IPS-20b (cell line): ENCODE results near the gene PDE6G.
"Not testable (repeated sequence)": the region's sequence is repeated elsewhere in the genome, so short reads cannot be mapped to it uniquely, and the experiment has no call there.

Experiments
- H3K27ac ChIP-seq: one replicate; pipeline ENCODE4 v1.5.1; 2013; ENCODE audit warnings: low read length
- H3K27me3 ChIP-seq: 2 replicates; pipeline ENCODE4 v1.6.1; 2013; ENCODE audit warnings: mild to moderate bottlenecking, low read length, inconsistent platforms; ENCODE audit not compliant: insufficient read depth
- H3K36me3 ChIP-seq: 2 replicates; pipeline ENCODE4 v1.6.1; 2013; ENCODE audit warnings: low read depth, mild to moderate bottlenecking, inconsistent platforms, low read length, moderate library complexity; ENCODE audit not compliant: insufficient read depth
- H3K4me1 ChIP-seq: 2 replicates; pipeline ENCODE4 v1.6.1; 2013; ENCODE audit warnings: mild to moderate bottlenecking, control low read depth, inconsistent platforms, low read length, moderate library complexity; ENCODE audit not compliant: insufficient read depth
- H3K4me3 ChIP-seq: 2 replicates; pipeline ENCODE4 v1.5.1; 2013; ENCODE audit warnings: mild to moderate bottlenecking, low read length, inconsistent platforms
- H3K9ac ChIP-seq: 2 replicates; pipeline ENCODE4 v1.6.1; 2013; ENCODE audit warnings: low read depth, mild to moderate bottlenecking, inconsistent platforms, low read length, moderate library complexity
- H3K9me3 ChIP-seq: 2 replicates; pipeline ENCODE4 v1.6.1; 2013; ENCODE audit warnings: mild to moderate bottlenecking, low read depth, low read length, inconsistent platforms; ENCODE audit not compliant: insufficient read depth

PDE6G gene

GRCh38 chr17:81636505-81637288 lies 19.6 kb downstream of the PDE6G start, which contains the start of the genes NPLOC4 and TSPAN10:
TSS of gene NPLOC4 (minus strand) at chr17:81637112. CDS start at chr17:81636930, 182 bp downstream.
TSS of gene TSPAN10 (plus strand) at chr17:81637196. CDS start at chr17:81642413, 5,217 bp downstream.
- H3K27me3 ChIP-seq: no peaks in the 10 kb centered on the region
- peak within 1 kb of the TSS; percentile 97 for H3K9ac ChIP-seq
- no peaks in the 10 kb centered on the region for H3K9me3 ChIP-seq
- peak within 1 kb of the TSS; percentile 88 for H3K27ac ChIP-seq
- H3K4me1 ChIP-seq: no peaks in the 10 kb centered on the region
- H3K36me3 ChIP-seq: no peaks in the 10 kb centered on the region
- peak within 1 kb of the TSS; percentile 96 for H3K4me3 ChIP-seq

GRCh38 chr17:81635973-81636504 lies 20.3 kb downstream of the PDE6G start:
- H3K27me3 ChIP-seq: no peaks in the 10 kb centered on the region
- H3K9me3 ChIP-seq: no peaks in the 10 kb centered on the region
- peak overlapping the region; percentile 97 for H3K9ac ChIP-seq
- peak overlapping the region; percentile 96 for H3K4me3 ChIP-seq
- peaks cover 3% of the 10 kb centered on the region; the same call in 1 of the 2 replicates for H3K36me3 ChIP-seq
- H3K4me1 ChIP-seq: no peaks in the 10 kb centered on the region
- peak overlapping the region; percentile 88 for H3K27ac ChIP-seq

GRCh38 chr17:81635431-81635830 lies 20.9 kb downstream of the PDE6G start:
- no peak overlapping the region for H3K27ac ChIP-seq
- H3K36me3 ChIP-seq: peaks cover 3% of the 10 kb centered on the region; the same call in 1 of the 2 replicates
- no peaks in the 10 kb centered on the region for H3K9me3 ChIP-seq
- no peak overlapping the region for H3K9ac ChIP-seq
- no peaks in the 10 kb centered on the region for H3K27me3 ChIP-seq
- H3K4me3 ChIP-seq: peak overlapping the region; percentile 96
- no peaks in the 10 kb centered on the region for H3K4me1 ChIP-seq

GRCh38 chr17:81631482-81631881 lies 24.9 kb downstream of the PDE6G start:
- H3K27me3 ChIP-seq: no peaks in the 10 kb centered on the region
- peaks cover 37% of the 10 kb centered on the region for H3K36me3 ChIP-seq
- no peak overlapping the region for H3K27ac ChIP-seq

GRCh38 chr17:81630274-81630673 lies 26.1 kb downstream of the PDE6G start:
- H3K27me3 ChIP-seq: no peaks in the 10 kb centered on the region
- no peaks in the 10 kb centered on the region for H3K9me3 ChIP-seq
- no peak overlapping the region for H3K4me3 ChIP-seq
- no peaks in the 10 kb centered on the region for H3K4me1 ChIP-seq
- H3K36me3 ChIP-seq: peaks cover 49% of the 10 kb centered on the region
- no peak overlapping the region for H3K27ac ChIP-seq
- H3K9ac ChIP-seq: no peak overlapping the region

More at GRCh38 chr17:81631482-81631881, 24.9 kb downstream of the PDE6G start:
- Histone ChIP-seq H3K9ac (no peak overlapping the region), H3K4me1 (no peaks in the 10 kb centered on the region), H3K4me3 (no peak overlapping the region), H3K9me3 (no peaks in the 10 kb centered on the region)

GRCh38 chr17:81621494-81622130 lies 34.7 kb downstream of the PDE6G start:
- no peaks in the 10 kb centered on the region for H3K27me3 ChIP-seq
- peaks cover 80% of the 10 kb centered on the region for H3K36me3 ChIP-seq

GRCh38 chr17:81618307-81618706 lies 38.0 kb downstream of the PDE6G start:
- not testable (repeated sequence) for H3K27ac ChIP-seq, H3K9ac ChIP-seq, H3K4me3 ChIP-seq, H3K27me3 ChIP-seq, H3K4me1 ChIP-seq, H3K9me3 ChIP-seq
- H3K36me3 ChIP-seq: peaks cover 74% of the 10 kb centered on the region

More at GRCh38 chr17:81621494-81622130, 34.7 kb downstream of the PDE6G start:
- no peak overlapping the region for H3K9ac ChIP-seq
- H3K4me1 ChIP-seq: no peaks in the 10 kb centered on the region
- H3K9me3 ChIP-seq: no peaks in the 10 kb centered on the region
- H3K27ac ChIP-seq: no peak overlapping the region
- H3K4me3 ChIP-seq: no peak overlapping the region

- H3K27ac ChIP-seq: no peak overlapping the region
- peaks cover 75% of the 10 kb centered on the region for H3K36me3 ChIP-seq
- H3K9me3 ChIP-seq: no peaks in the 10 kb centered on the region
- no peaks in the 10 kb centered on the region for H3K27me3 ChIP-seq
- H3K9ac ChIP-seq: no peak overlapping the region
- H3K4me3 ChIP-seq: no peak overlapping the region
- no peaks in the 10 kb centered on the region for H3K4me1 ChIP-seq
Measured at GRCh38 chr17:81616877-81617276, 39.5 kb downstream of the PDE6G start.

- Histone ChIP-seq H3K9ac (no peak overlapping the region), H3K27ac (no peak overlapping the region), H3K27me3 (no peaks in the 10 kb centered on the region), H3K4me1 (no peaks in the 10 kb centered on the region), H3K36me3 (peaks cover 63% of the 10 kb centered on the region), H3K4me3 (no peak overlapping the region), H3K9me3 (no peaks in the 10 kb centered on the region)
Measured at GRCh38 chr17:81615401-81615930, 40.9 kb downstream of the PDE6G start.

GRCh38 chr17:81612172-81612970 lies 44.0 kb downstream of the PDE6G start:
- H3K4me1 ChIP-seq: no peaks in the 10 kb centered on the region
- peaks cover 79% of the 10 kb centered on the region for H3K36me3 ChIP-seq

More at GRCh38 chr17:81612172-81612970, 44.0 kb downstream of the PDE6G start:
- H3K27me3 ChIP-seq: no peaks in the 10 kb centered on the region
- no peak overlapping the region for H3K4me3 ChIP-seq
- H3K9ac ChIP-seq: no peak overlapping the region
- H3K9me3 ChIP-seq: no peaks in the 10 kb centered on the region
- no peak overlapping the region for H3K27ac ChIP-seq
